NCI-H446 (cell line): ENCODE measurements around the gene SNX32.

ENCODE experiments used
- DNase-seq, 2 experiments: peaks; one replicate each; lab custom pipeline; 2025; lab: John Stamatoyannopoulos, UW

The SNX32 gene

GRCh38 chr11:65867284-65868071 lies 33.7 kb downstream of the SNX32 start:
- no peak for DNase-seq

- peak in 1 of 2 experiments; percentile 29 for DNase-seq
Measured at GRCh38 chr11:65868076-65868667, 34.4 kb downstream of the SNX32 start.

GRCh38 chr11:65868907-65869306 lies 35.1 kb downstream of the SNX32 start:
- no peak for DNase-seq

- no peak for DNase-seq
Measured at GRCh38 chr11:65869643-65870306, 36.0 kb downstream of the SNX32 start.

GRCh38 chr11:65870307-65870658 lies 36.5 kb downstream of the SNX32 start:
- no peak for DNase-seq

GRCh38 chr11:65870706-65871681 lies 37.2 kb downstream of the SNX32 start:
- DNase-seq, result no peak

GRCh38 chr11:65871811-65872548 lies 38.2 kb downstream of the SNX32 start:
- DNase-seq, result no peak

- no peak for DNase-seq
Measured at GRCh38 chr11:65872586-65873317, 39.0 kb downstream of the SNX32 start, which contains the start of gene EFEMP2. EFEMP2 (minus strand) TSS chr11:65872800; CDS start chr11:65872354, 446 bp downstream.

- peak; percentile 52 to 95 for DNase-seq
Measured at GRCh38 chr11:65873318-65874156, 39.8 kb downstream of the SNX32 start.

- DNase-seq, result no peak
Measured at GRCh38 chr11:65879617-65880016, 45.9 kb downstream of the SNX32 start, which contains the start of gene CTSW. CTSW (plus strand) TSS chr11:65879837; CDS start chr11:65879855, 18 bp downstream.

GRCh38 chr11:65880027-65880426 lies 46.3 kb downstream of the SNX32 start:
- no peak for DNase-seq

GRCh38 chr11:65880844-65881421 lies 47.2 kb downstream of the SNX32 start:
- no peak for DNase-seq

GRCh38 chr11:65882120-65883057 lies 48.6 kb downstream of the SNX32 start:
- no peak for DNase-seq

GRCh38 chr11:65883058-65883761 lies 49.4 kb downstream of the SNX32 start:
- DNase-seq, result no peak

- no peak for DNase-seq
Measured at GRCh38 chr11:65883786-65884715, 50.3 kb downstream of the SNX32 start.

GRCh38 chr11:65884716-65885092 lies 50.9 kb downstream of the SNX32 start:
- peak; percentile 50 to 69 for DNase-seq
